T-helper 2 cell (primary cell): ENCODE measurements around the gene UBALD2.
A peak's percentile ranks its signal among the peaks of the same experiment; 100 is the strongest.
"Not testable (repeated sequence)": the region's sequence is repeated elsewhere in the genome, so short reads cannot be mapped to it uniquely, and the experiment has no call there.

Experiments used
- DNase-seq, 5 experiments: peaks; one replicate each; pipeline versions ENCODE4 v3.0.0 to v3.0.0-alpha.2; 2012 to 2022
- total RNA-seq, 2 donors: gene quantifications; one replicate each; lab custom pipeline; 2026; lab: John Stamatoyannopoulos, UW

The UBALD2 gene
- 82.2 to 118 reads per million in 2 donors for total RNA-seq

DNA sequence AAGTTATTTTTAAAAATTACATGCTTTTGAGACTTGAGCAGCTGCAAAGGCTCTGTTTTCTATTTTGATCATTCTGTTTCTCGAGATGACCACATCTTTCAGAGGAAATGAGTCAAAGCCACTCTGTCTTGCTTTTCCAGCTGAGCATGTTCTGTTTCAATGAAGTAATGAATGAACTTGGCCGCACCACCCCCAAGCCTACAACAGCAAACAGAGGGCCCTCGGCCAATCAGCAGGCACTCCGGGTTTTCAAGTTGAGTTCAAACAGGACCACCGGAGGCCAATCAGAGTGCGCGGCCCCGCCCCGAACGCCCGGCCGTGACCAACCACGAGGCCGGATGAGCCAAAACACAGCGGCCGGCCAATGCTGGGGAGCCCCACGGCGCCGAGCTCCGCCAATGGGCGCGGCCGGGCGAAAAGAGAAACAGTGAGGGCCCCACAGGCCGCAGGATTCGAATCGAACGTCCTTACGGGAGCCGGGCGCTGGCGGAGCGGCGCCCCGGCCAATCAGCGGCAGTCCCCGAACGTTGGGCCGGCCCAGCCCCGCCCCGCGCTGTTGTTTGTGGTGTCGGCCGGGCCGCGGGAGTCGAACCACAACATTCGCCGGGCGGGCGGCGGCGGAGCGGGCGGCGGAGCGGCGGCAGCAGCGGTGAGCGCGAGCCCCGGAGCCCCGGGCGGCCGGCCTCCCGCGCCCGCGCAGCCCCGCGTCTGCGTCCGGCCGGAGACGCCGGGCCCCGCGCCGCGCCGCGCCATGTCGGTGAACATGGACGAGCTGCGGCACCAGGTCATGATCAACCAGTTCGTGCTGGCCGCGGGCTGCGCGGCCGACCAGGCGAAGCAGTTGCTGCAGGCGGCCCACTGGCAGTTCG lies at the start of gene UBALD2:
Gene UBALD2 (plus strand): TSS at position 594 of the 869 bp plus-strand sequence. CDS start 158 bp downstream, at position 752.
- DNase-seq, result peak; percentile 92 to 100 (median 99)

DNA sequence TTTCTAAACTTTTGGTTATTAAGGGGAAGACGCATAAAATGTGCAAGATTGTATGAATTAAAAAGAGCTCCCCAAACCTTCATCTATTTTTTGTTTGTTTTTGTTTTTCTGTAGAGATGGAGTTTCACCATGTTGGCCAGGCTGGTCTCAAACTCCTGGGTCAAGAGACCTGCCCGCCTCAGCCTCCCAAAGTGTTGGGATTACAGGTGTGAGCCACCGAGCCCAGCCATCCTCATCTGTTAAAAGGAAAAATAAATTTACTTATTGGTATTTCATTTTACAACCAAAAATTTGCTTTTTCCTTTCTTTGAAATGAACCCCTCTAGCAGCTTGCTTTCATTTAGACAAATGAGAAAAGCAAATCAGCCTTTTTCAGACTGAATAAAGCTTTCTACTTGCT lies 48.1 kb upstream of the UBALD2 start:
- DNase-seq, result no peak

GRCh38 chr17:76219670-76220383 lies 45.3 kb upstream of the UBALD2 start:
- DNase-seq, result no peak

DNA sequence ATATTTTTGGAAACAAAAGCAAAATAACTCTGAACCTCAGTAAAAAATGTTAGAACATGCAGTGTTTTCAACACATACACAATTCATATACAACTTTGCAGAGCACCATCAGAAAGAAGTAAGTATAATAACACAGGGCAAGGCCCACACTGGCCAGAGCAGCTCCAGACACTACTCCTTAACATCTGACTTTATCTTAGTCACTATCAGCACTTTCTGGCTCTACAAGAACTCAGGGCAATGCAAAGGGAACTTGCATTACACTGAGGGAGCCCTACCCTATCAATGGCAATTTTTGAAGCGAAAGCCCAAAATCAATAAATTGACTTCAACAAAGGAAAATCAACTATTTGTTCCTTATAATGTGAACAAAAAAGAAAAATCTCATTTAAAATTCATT lies 41.3 kb upstream of the UBALD2 start:
- no peak for DNase-seq

DNA sequence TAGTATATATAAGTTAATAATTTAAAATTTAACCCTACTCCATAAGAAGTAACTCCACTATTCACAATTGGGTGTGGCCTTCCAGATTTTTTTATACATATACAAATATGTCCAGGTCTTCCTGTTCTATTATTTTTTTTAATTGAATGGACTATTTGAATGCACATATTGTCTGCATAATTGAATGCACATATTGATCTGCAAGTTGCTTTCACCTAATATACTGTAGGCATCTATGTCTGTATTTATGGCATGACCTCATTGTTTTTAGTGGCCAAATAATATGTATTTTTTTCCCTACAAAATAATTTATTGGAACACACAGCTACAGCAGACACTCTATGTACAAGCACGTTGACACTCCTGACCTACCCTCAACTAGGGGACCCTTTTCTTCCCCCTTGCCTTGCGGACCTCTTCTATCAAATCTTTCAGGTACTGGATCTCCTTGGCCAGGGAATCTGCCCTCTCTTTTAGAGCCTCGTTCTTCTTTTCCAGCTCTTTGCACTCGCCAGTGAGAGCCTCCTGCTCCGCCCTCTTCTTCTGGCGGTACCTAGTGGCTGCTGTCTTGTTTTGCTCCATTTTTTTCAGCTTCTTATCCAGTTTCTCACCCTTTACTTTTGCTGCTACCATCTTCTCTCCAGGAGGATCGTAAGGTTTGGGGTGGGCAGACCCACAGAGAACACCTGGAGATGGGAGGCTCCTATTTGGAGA lies 39.6 kb upstream of the UBALD2 start:
- DNase-seq, result not testable (repeated sequence)

DNA sequence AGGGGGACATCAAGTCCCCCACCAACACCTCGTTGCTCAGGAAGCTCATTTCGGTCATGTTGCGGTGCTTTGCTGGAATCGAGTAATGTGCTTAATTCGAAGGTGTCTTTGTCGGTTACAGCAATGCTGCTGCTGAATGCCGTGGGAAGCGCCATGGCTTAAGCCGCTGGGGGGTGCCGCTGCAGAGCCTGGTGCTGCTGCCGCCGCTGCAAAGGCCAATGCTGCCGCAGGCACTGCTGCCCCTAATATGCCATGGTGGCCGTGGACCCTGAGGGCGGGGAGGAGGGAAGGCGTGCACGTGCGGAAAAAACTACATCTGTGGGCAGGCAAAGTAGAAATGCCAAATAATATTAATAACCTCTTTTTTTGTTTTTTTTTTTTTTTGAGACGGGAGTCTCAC lies 38.4 kb upstream of the UBALD2 start:
- not testable (repeated sequence) for DNase-seq

GRCh38 chr17:76232342-76232741 lies 32.8 kb upstream of the UBALD2 start:
- no peak for DNase-seq

DNA sequence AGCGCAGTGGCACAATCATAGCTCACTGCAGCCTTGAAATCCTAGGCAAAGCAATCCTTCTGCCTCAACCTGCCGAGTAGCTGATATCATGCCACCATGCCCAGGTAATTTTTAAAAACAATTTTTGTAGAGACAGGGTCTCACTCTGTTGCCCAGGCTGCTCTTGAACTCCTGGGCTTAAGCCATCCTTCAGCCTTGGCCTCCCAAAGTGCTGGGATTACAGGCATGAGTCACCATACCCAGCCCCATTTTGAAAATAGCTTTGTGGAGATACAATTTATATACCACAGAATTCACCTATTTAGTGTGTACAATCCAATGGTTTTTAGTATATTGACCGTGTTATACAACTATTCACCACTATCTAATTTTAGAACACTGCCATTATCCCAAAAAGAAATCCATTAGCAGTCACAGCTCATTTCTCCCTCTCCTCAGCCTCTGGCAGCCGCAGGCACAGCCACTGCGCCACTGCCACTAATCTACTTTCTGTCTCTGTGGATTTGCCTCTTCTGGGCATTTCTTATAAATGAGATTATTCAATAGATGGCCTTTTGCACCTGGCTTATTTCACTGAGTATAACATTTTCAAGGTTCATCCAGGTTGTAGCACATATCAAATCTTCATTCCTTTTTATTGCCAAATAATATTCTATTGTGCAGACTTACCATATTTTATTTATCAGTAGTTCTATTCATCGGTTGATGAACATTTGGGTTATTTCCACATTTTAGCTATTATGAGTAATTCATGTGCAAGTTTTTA lies 31.4 kb upstream of the UBALD2 start:
- DNase-seq, result no peak

DNA sequence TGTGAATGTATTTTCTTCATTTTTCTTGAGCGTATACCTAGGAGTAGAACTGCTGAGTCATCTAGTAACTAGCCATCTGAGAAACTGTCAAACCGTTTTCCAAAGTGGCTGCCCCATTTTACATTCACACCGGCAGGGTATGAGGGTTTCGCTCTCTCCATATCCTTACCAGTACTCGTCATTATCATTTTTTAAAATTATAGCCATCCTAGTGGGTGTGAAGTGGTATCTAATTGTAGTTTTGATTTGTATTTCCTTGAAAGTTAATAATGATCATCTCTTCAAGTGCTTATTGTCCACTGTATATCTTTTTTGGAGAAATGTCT lies 30.8 kb upstream of the UBALD2 start:
- DNase-seq, result peak in 1 of 5 experiments; percentile 75

- DNase-seq, result no peak
Observed at GRCh38 chr17:76235883-76236282, 29.3 kb upstream of the UBALD2 start.

GRCh38 chr17:76236603-76237002 lies 28.5 kb upstream of the UBALD2 start:
- no peak for DNase-seq

DNA sequence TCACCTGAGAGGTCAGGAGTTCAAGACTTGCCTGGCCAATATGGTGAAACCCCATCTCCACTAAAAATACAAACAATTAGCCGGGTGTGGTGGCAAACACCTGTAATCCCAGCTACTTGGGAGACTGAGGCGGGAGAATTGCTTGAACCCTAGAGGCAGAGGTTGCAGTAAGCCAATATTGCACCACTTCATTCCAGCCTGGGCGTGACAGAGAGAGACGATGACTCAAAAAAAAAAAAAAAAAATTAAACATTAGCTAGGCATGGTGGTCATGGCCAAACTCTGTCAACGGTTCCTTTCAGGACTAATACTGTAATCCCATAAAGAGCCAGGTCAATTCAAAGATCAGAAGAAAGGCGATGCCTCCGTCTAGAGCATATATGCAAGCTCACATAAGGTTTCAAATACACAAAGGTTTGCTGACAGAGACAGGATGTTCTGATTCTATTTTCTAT lies 27.3 kb upstream of the UBALD2 start:
- DNase-seq, result no peak

DNA sequence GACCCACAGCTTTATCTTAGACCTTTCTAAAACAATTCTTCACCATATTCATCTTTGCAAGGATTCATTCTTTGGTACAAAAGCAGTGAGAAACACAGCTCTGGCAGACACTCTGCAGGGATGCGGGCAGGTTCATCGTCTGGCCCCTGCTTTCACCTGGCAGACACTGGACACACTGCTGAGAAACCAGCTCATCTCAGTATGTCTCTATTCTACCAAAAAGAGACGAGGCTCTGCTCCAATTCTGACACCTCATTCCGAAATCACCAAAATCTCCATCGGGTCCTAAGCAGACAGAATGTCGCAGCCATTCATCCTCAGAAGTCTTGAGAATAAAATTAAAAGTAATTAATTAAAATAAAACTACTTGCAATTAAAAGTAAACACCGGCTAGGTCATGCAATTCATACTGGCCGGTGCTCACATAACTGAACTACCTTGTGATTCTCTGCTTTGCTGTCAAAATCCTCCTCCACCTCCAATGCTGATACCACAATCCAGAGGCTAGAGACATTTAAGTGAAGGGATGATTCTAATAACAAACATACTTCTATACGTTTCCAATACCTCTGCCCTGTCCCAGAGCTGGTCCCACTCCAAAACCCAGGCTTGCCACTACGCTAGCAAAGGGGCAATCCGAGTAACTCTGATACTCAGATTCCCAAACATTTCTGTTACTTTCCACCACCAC lies 26.2 kb upstream of the UBALD2 start:
- DNase-seq, result no peak

- DNase-seq, result peak in 1 of 5 experiments; percentile 20
Observed at GRCh38 chr17:76239538-76240274, 25.4 kb upstream of the UBALD2 start.

DNA sequence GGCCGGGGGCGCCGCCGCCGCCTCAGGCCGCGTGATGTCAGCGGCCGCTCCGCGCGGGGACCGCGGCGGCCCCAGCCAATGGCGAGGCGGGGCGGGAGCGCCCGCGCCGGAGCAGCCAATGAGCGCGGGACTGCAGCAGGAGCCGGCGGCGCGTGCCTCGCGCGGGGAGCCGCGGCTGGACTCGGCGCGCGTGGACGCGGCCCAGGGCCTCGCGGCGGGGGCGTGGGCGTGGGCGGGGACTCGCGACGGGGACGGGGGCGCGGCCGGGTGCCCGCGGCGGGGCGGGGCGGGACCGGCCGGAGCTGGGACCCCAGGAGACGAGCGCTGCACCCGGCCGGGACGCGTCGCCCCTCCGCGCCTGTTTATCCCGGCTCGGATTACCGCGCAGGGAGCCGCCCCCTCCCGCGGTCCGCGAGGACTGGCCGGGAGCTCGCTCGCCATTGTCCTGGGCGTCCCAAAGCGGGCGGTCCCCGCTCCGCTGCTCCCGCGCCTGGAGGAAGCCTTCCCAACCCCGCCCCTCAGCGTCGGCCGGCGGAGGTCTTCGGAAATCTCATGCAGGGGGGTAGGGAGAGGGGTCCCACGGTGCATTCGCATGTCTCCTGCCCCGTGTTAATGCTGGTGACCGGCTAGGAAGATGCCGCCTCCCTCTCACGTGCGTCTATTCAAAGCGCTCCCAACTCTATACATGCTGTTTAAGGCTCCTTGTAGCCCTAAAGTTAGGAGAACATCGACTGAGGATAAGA lies 24.5 kb upstream of the UBALD2 start, which contains the start of gene RNF157:
Gene RNF157 (minus strand): TSS at position 33 of the 743 bp plus-strand sequence. CDS start 253 bp downstream, outside the sequence.
- DNase-seq, result peak; percentile 35 to 82 (median 61)

DNA sequence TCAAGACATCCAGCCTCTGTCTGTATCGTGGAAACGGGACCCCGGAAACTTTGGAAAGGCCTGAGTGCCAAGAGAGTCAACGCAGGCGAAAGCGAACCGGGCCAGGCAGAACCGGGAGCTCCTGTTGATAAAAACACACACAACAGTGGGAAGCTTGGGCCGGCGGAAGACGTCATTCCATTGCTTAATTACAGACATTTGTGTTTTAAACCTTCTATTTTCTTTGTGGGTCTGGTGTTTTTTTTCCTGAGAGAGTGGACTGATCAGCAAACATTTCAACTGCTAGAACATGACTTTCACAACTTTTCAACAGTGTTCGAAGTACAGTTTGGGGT lies 24.0 kb upstream of the UBALD2 start:
- DNase-seq, result no peak

- DNase-seq, result no peak
Observed at GRCh38 chr17:76241691-76242255, 23.4 kb upstream of the UBALD2 start.

DNA sequence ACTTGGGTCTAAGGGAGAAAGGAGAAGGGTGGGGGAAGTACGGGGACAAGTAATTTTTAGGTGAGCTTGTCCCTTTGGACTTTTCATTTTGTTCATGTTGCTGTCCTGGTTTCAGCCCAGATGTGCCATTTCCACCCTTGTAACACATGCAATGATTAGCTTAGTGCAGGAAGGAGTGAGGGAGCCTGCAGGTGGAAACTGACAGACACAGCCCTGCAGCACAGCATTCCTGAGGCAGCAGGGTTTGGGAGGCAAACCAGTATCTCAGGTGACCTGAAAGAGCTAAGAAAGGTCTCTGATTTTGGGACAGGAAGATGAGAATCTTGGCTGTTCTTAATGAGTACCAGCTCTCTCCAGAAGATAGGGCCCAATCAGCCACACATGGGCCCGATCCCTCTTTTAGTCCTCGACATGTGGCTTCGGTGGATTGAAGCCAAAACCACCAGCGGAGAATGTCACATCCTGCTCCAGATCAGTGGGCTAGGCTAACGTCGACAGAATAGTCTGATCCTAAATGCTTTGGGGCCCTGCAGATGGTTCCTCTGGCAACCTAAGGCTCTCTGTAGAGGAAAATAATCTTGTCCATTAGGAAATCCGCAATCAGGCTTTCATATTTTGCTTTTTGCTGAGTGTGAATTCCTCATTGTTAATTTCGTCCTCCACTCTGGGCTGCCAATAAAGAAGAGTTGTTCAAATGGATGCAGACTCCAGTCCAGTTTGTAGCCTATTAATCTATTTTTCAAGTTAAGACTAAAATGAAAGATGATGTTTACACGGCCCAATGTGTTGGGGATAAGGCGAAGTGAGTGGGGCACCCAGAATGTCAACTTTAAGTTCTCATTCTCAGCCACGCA lies 21.1 kb upstream of the UBALD2 start:
- no peak for DNase-seq

DNA sequence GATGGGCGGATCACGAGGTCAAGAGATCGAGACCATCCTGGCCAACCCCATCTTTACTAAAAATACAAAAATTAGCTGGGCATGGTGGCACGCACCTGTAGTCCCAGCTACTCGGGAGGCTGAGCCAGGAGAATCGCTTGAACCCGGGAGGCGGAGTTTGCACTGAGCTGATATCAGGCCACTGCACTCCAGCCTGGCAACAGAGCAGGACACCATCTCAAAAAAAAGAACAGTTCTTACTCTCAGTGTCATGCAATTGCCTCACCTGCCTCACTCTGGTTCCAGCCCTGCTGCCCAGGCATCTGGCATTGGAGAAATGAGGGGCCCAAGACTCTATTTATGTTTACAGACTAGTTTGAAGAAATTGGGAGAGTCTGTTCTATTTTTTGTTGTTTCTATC lies 20.4 kb upstream of the UBALD2 start:
- not testable (repeated sequence) for DNase-seq
